Endothelial cell of umbilical vein (primary cell): ENCODE results near the gene ZNF79. TPM values are rescaled to one million over a fixed set of nuclear protein-coding genes. Genes with fewer than 3 reads are reported as not detected.

Experiments used
- BruUV-seq: library from RNA; stranded (reverse); fragments of 400-500 nt; replicated peaks from 2 replicates; lab custom pipeline; 2021; lab: Mats Ljungman, UMichigan
- CTCF ChIA-PET: fragments of 300-600, 350-600 bp; sonication (Branson Sonifier 250); formaldehyde crosslinking; loops from one replicate; lab custom pipeline; 2021; ENCODE audit warnings: antibody characterized with exemption, inconsistent platforms; lab: Charles Lee
- POLR2A ChIA-PET: fragments of 300-600, 350-600 bp; sonication (Branson Sonifier 250); formaldehyde crosslinking; loops from one replicate; lab custom pipeline; 2021; ENCODE audit warnings: antibody characterized with exemption, inconsistent platforms; lab: Charles Lee
- DNase-seq: peaks from one replicate; pipeline ENCODE4 v3.0.0-alpha.2; 2011; ENCODE audit warnings: low read depth, low spot score
- FAIRE-seq: peaks from 2 replicates; lab custom pipeline; 2011; peaks lifted over from hg19 to GRCh38; lab: Jason Lieb, UNC
- H2AFZ ChIP-seq: 2 replicates; pipeline ENCODE4 v1.6.0; 2012; ENCODE audit warnings: low read depth, low read length, control low read depth, inconsistent platforms
- H3K27ac ChIP-seq: 2 replicates; pipeline ENCODE4 v1.5.1; 2011; ENCODE audit warnings: low read depth, mild to moderate bottlenecking, control low read depth, low read length, moderate library complexity; ENCODE audit not compliant: insufficient read depth
- H3K27me3 ChIP-seq, 2 experiments: 2 replicates each; pipeline versions ENCODE4 v1.6.0 to v1.6.1; 2011; ENCODE audit warnings: low read length in 2 of 2, mixed read lengths in 1 of 2; ENCODE audit not compliant: control insufficient read depth in 2 of 2, insufficient read depth in 2 of 2
- H3K36me3 ChIP-seq, 2 experiments: 2 replicates in 1 of 2; 3 replicates in 1 of 2; pipeline ENCODE4 v1.5.1; 2011; ENCODE audit warnings: low read length in 2 of 2, mild to moderate bottlenecking in 1 of 2, moderate library complexity in 1 of 2; ENCODE audit not compliant: control insufficient read depth in 2 of 2, insufficient read depth in 2 of 2; ENCODE audit errors: extremely low read depth in 1 of 2
- H3K4me1 ChIP-seq: 3 replicates; pipeline ENCODE4 v1.5.1; 2011; ENCODE audit warnings: mild to moderate bottlenecking, low read length; ENCODE audit not compliant: control insufficient read depth, insufficient read depth; ENCODE audit errors: extremely low read depth
- H3K4me2 ChIP-seq: 2 replicates; pipeline ENCODE4 v1.6.1; 2011; ENCODE audit warnings: low read length, control low read depth, mixed read lengths; ENCODE audit not compliant: insufficient read depth
- H3K4me3 ChIP-seq, 3 experiments: fragments of 200-600 bp in 1 of 3; sonication (generic), shearing (Covaris generic) in 1 of 3; replicated peaks in 1 of 3; 2 replicates each; pipeline ENCODE4 v1.5.1; 2011 to 2016; ENCODE audit warnings: control low read depth in 3 of 3, low read length in 3 of 3, mild to moderate bottlenecking in 2 of 3, inconsistent platforms in 1 of 3, low read depth in 1 of 3, moderate library complexity in 1 of 3; ENCODE audit not compliant: insufficient read depth in 1 of 3
- H3K79me2 ChIP-seq: 2 replicates; pipeline ENCODE4 v1.6.0; 2012; ENCODE audit warnings: low read length, inconsistent platforms; ENCODE audit not compliant: control insufficient read depth, insufficient read depth
- H3K9ac ChIP-seq: replicated peaks from 2 replicates; pipeline ENCODE3; 2011; ENCODE audit warnings: low read length, control low read depth; ENCODE audit not compliant: insufficient read depth; ENCODE audit errors: extremely low read depth
- H3K9me1 ChIP-seq: replicated peaks from 3 replicates; pipeline ENCODE4 v1.6.0; 2011; ENCODE audit warnings: mild to moderate bottlenecking, low read length; ENCODE audit not compliant: control insufficient read depth, insufficient read depth; ENCODE audit errors: extremely low read depth
- H3K9me3 ChIP-seq: replicated peaks from 2 replicates; pipeline ENCODE4 v1.5.1; 2012; ENCODE audit warnings: low read length, inconsistent platforms; ENCODE audit not compliant: control insufficient read depth, insufficient read depth
- H4K20me1 ChIP-seq: replicated peaks from 2 replicates; pipeline ENCODE3; 2011; ENCODE audit warnings: mild to moderate bottlenecking, low read length; ENCODE audit not compliant: control insufficient read depth, insufficient read depth; ENCODE audit errors: extremely low read depth
- EZH2 ChIP-seq: IDR thresholded peaks from 2 replicates; pipeline ENCODE4 v1.6.1; 2012; ENCODE audit warnings: borderline replicate concordance, low read depth, mild to moderate bottlenecking, moderate library complexity, low read length, inconsistent platforms; ENCODE audit not compliant: severe bottlenecking
- FOS ChIP-seq: IDR thresholded peaks from 2 replicates; pipeline ENCODE4 v1.6.1; 2011; ENCODE audit warnings: mild to moderate bottlenecking, low read length, moderate library complexity, borderline replicate concordance; ENCODE audit not compliant: insufficient read depth
- GATA2 ChIP-seq: IDR thresholded peaks from 2 replicates; pipeline ENCODE4 v1.7.0; 2011; ENCODE audit warnings: low read depth, mild to moderate bottlenecking, moderate library complexity, mixed read lengths, low read length; ENCODE audit not compliant: insufficient read length, insufficient read depth
- JUN ChIP-seq: IDR thresholded peaks from 2 replicates; pipeline ENCODE4 v1.6.1; 2011; ENCODE audit warnings: borderline replicate concordance, low read depth; ENCODE audit not compliant: insufficient read length, insufficient read depth
- MYC ChIP-seq: IDR thresholded peaks from one replicate; pipeline ENCODE4 v1.6.1; 2011; ENCODE audit warnings: mild to moderate bottlenecking, low read depth, low read length
- POLR2A ChIP-seq: IDR thresholded peaks from 2 replicates; pipeline ENCODE4 v1.6.1; 2012; ENCODE audit warnings: low read depth, mild to moderate bottlenecking, control low read depth, low read length
- POLR2AphosphoS5 ChIP-seq: IDR thresholded peaks from 2 replicates; pipeline ENCODE4 v1.6.1; 2012; ENCODE audit warnings: low read depth, mild to moderate bottlenecking, control low read depth, low read length, moderate library complexity; ENCODE audit not compliant: insufficient read depth
- dilution Hi-C: fragments of 300-500 bp; cut with MboI; formaldehyde crosslinking; loops from one replicate; pipeline ENCODE4 v1.15.0; 2019; ENCODE audit warnings: low sequenced_read_pairs; ENCODE audit not compliant: extremely low pct_ligation_motif_present
- intact Hi-C: fragments of 100-400 bp; cut with micrococcal nuclease; formaldehyde crosslinking; loops from one replicate; pipeline ENCODE4 v1.10.0; 2022
- polyA plus RNA-seq, 4 experiments: library from polyadenylated mRNA; depleted of rRNA in 3 of 4; stranded (reverse) in 3 of 4; unstranded in 1 of 4; fragments of >200 nt; gene quantifications; 2 replicates each; pipeline versions ENCODE4 v1.2.1 to v1.2.3, GENCODE V29; 2011 to 2012; ENCODE audit warnings: missing spikeins in 1 of 4
- total RNA-seq: library from RNA; stranded (reverse); gene quantifications from 2 replicates; pipeline ENCODE4 v1.2.3, GENCODE V29; 2021
- TF ChIP-seq, protein P1 (sequence below): IDR thresholded peaks from 2 replicates; pipeline ENCODE4 v1.6.1; 2011; ENCODE audit not compliant: insufficient read depth, insufficient read length
- TF ChIP-seq, protein P2 (sequence below), 2 donors: IDR thresholded peaks; 1 replicate in 1 of 2; 2 replicates in 1 of 2; pipeline ENCODE4 v1.5.1; 2011; ENCODE audit warnings: low read length in 2 of 2, mild to moderate bottlenecking in 2 of 2, moderate library complexity in 2 of 2, control low read depth in 1 of 2, inconsistent platforms in 1 of 2, low read depth in 1 of 2; ENCODE audit not compliant: insufficient read depth in 1 of 2; ENCODE audit errors: extremely low read depth in 1 of 2

The ZNF79 gene
- total and polyA plus RNA-seq, 2 donors (not counting 3 experiments of a cell fraction or from before 2014, with no cell fraction given), result 6.3 to 10.6 TPM

GRCh38 chr9:127473932-127474331 is 49.8 kb downstream of the ZNF79 start:
- H3K4me1 ChIP-seq, result no peaks in the 10 kb centered on the region
- no peak overlapping the region for H2AFZ ChIP-seq
- no TSS peak for BruUV-seq
- no peaks in the 10 kb centered on the region for H3K27me3 ChIP-seq
- H3K9me1 ChIP-seq, result no peaks in the 10 kb centered on the region
- FAIRE-seq (no peak), DNase-seq (no peak)
- POLR2A ChIA-PET, result no interaction called here
- peaks cover 0 to 6% of the 10 kb centered on the region in 2 experiments for H3K36me3 ChIP-seq
- no peak overlapping the region for H3K9ac ChIP-seq
- no peak overlapping the region for H3K4me3 ChIP-seq
- H3K27ac ChIP-seq, result no peak overlapping the region
- H3K79me2 ChIP-seq, result no peaks in the 10 kb centered on the region
- no peak overlapping the region for H3K4me2 ChIP-seq
- no peaks in the 10 kb centered on the region for H3K9me3 ChIP-seq
- dilution Hi-C loops (no loop called here), intact Hi-C loops (no loop called here)
- no peaks in the 10 kb centered on the region for H4K20me1 ChIP-seq
- CTCF ChIA-PET, result no interaction called here
- TF ChIP-seq MYC, result no peak
- TF ChIP-seq EZH2, result no peak
- no peak for TF ChIP-seq JUN
- no peak for TF ChIP-seq POLR2A
- no peak for TF ChIP-seq FOS
- TF ChIP-seq, protein P1, sequence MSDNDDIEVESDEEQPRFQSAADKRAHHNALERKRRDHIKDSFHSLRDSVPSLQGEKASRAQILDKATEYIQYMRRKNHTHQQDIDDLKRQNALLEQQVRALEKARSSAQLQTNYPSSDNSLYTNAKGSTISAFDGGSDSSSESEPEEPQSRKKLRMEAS, result no peak
- no peak for TF ChIP-seq POLR2AphosphoS5

DNA sequence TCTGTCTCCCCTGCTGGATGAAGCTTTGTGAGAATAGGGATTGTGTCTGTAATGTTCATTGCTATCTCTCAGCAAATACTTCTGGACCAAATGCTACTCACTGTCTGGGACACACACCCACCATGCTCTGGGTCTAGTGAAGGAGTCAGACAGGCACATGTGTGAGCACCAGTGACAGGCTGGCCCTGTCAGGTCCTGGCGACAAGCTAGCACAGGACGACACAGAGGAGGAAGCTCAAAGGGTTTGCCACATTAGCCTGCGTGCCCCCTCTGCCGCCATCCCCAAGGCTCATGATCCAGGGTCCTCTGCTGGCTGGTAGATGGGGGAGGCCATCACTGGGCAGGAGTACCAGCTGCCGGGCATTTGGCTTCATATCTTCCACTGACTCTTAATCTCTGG is 50.4 kb downstream of the ZNF79 start:
- intact Hi-C loops, result no loop called here
- Histone ChIP-seq H4K20me1 (no peaks in the 10 kb centered on the region), H3K27ac (no peak overlapping the region), H3K4me3 (no peak overlapping the region), H3K9me3 (no peaks in the 10 kb centered on the region), H3K4me2 (no peak overlapping the region), H3K4me1 (no peaks in the 10 kb centered on the region), H3K9me1 (no peaks in the 10 kb centered on the region), H3K27me3 (no peaks in the 10 kb centered on the region), H3K9ac (no peak overlapping the region), H3K79me2 (no peaks in the 10 kb centered on the region), H3K36me3 (peaks cover 0 to 13% of the 10 kb centered on the region in 2 experiments), H2AFZ (no peak overlapping the region)
- FAIRE-seq, result no peak
- ChIA-PET CTCF (no interaction called here), POLR2A (no interaction called here)
- TF ChIP-seq POLR2A (no peak), EZH2 (no peak), JUN (no peak), GATA2 (no peak), POLR2AphosphoS5 (no peak), MYC (no peak), FOS (no peak)
- TF ChIP-seq, protein P1, result no peak
- TF ChIP-seq, protein P2, sequence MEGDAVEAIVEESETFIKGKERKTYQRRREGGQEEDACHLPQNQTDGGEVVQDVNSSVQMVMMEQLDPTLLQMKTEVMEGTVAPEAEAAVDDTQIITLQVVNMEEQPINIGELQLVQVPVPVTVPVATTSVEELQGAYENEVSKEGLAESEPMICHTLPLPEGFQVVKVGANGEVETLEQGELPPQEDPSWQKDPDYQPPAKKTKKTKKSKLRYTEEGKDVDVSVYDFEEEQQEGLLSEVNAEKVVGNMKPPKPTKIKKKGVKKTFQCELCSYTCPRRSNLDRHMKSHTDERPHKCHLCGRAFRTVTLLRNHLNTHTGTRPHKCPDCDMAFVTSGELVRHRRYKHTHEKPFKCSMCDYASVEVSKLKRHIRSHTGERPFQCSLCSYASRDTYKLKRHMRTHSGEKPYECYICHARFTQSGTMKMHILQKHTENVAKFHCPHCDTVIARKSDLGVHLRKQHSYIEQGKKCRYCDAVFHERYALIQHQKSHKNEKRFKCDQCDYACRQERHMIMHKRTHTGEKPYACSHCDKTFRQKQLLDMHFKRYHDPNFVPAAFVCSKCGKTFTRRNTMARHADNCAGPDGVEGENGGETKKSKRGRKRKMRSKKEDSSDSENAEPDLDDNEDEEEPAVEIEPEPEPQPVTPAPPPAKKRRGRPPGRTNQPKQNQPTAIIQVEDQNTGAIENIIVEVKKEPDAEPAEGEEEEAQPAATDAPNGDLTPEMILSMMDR (IDR thresholded peaks at IDR 0.05; ENCODE audit: extremely low read depth in 1 of 2, insufficient read depth in 1 of 2, low read depth in 1 of 2, low read length in 2 of 2), result no peak
- no TSS peak for BruUV-seq
- no peak for DNase-seq
- dilution Hi-C loops, result no loop called here
